NCI-H1417 (cell line): ENCODE measurements around the gene TMEM237.
A peak's percentile ranks its signal among the peaks of the same experiment; 100 is the strongest.
"Not testable (repeated sequence)": the region's sequence is repeated elsewhere in the genome, so short reads cannot be mapped to it uniquely, and the experiment has no call there.

Experiments used
- DNase-seq, 3 experiments: peaks; one replicate each; lab custom pipeline; 2025; lab: John Stamatoyannopoulos, UW

TMEM237 gene, protein sequence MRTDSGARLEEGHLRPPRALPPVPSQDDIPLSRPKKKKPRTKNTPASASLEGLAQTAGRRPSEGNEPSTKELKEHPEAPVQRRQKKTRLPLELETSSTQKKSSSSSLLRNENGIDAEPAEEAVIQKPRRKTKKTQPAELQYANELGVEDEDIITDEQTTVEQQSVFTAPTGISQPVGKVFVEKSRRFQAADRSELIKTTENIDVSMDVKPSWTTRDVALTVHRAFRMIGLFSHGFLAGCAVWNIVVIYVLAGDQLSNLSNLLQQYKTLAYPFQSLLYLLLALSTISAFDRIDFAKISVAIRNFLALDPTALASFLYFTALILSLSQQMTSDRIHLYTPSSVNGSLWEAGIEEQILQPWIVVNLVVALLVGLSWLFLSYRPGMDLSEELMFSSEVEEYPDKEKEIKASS

DNA sequence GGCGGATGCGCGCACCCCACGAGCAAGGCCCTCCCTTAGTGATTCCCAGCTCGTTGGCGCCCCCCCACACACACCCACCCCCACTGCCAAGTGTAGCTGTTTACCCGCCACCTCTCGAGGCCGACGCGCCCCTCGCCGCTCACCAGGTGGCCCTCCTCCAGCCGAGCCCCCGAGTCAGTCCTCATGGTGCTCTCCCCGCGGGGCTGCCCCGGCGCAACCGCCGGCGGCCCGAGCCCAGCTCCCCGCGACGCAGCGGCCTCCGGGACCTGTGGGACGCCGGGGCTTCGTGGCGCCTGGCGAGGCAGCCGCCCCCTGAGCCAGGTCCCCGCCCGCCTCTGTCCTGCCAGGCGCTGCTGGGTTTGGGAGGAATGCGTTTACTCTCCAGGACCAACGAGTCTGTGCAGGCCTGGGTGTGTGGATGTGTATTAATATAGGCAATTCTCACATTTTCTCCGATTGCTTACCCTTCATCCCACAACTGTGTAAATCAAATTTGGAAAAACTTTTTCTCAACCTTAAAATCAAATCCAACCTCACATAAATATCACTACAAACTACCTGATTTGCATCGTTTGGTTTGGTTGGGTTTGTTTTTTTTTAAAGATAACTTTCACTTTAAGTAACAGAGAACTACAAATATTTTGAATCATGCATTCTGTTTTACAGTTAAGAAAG, at the start of gene TMEM237:
TMEM237 (minus strand) TSS at position 288 of the 675 bp plus-strand sequence; CDS start at position 185, 103 bp downstream.
- DNase-seq: peak in 2 of 3 experiments; percentile 2 to 85

- no peak for DNase-seq
Observed at GRCh38 chr2:201685156-201685555, 41.9 kb upstream of the TMEM237 start.

GRCh38 chr2:201680743-201681142, 37.4 kb upstream of the TMEM237 start:
- DNase-seq: no peak

DNA sequence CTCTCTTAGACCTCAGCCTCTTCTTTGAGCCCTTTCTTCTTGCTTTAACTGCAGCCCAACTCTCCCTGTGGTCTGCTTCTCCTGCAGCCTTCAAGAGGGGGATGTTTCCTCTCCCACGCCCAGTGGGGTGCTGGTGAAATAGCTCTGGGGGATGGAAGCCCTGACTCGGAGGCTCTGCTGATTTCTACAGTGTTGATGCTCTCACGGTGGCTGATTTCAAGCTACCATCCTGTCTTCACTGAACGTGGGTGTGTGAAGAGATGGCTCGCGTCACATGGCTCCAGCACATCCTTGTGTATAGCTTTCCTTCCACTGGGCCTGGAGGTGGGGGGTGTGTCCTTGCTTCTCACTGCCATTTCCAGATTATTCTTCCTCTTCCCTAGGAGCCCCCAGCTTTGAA, 35.1 kb upstream of the TMEM237 start:
- no peak for DNase-seq

DNA sequence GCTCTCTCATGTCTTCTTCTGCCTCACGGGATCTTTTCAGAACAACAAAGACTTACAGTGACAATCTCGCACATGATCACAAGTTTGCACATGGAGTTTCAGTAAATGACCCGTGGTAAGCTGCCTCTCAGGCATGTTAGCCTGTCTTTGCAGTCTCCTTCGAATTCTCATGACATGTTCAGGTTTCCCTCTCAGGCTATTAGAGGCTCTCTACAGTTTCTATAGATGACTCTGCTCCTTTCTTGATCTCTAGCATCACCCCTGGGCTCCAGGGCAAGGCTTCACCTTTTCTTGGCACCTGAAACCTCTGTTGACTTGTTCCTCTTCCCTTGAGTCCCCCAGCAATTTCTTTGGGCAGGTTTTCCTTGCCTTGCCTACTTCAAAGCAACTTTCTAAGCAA, 32.2 kb upstream of the TMEM237 start:
- DNase-seq: no peak

- DNase-seq: no peak
Observed at GRCh38 chr2:201674794-201675193, 31.5 kb upstream of the TMEM237 start.

DNA sequence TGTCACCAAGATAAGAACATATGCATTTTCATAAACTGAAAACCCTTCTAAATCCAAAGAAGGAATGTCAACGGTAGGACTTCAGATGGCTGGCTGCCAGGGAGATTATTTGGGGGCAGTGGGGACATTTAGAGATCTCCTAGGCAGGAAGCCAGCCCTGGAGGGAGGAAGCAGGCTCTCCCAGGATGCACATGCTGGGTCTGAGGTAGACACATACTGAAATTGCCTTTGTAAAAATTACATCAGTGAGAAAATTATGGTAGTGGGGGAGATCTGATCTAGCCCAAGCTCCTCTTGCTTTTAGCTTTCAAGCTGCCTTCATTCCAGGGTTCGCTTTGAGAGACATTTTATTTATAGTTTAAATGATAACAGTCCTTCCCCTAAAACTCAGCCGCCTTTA, 31.0 kb upstream of the TMEM237 start:
- no peak for DNase-seq

DNA sequence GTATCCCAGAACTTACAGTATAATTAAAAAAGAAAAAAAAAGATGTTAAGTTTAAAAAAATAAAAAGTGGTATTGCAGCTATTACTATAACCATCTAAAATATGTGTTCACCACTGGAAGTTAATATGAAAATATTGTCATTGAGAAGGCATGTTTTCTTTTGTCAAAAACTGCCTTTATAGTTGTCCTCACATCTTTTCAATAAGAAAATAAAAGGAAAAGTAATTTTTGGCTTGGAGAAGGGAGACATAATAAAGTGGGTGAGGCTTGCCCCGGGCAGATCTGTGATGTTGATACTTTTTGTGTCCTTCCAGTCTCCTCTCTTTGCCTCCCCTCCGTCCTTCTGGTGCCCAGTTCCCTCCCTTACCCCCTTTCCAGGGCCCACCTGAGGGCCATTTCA, 30.2 kb upstream of the TMEM237 start:
- DNase-seq: no peak

GRCh38 chr2:201671205-201671604, 27.9 kb upstream of the TMEM237 start:
- not testable (repeated sequence) for DNase-seq

- DNase-seq: no peak
Observed at GRCh38 chr2:201669865-201670264, 26.6 kb upstream of the TMEM237 start.

DNA sequence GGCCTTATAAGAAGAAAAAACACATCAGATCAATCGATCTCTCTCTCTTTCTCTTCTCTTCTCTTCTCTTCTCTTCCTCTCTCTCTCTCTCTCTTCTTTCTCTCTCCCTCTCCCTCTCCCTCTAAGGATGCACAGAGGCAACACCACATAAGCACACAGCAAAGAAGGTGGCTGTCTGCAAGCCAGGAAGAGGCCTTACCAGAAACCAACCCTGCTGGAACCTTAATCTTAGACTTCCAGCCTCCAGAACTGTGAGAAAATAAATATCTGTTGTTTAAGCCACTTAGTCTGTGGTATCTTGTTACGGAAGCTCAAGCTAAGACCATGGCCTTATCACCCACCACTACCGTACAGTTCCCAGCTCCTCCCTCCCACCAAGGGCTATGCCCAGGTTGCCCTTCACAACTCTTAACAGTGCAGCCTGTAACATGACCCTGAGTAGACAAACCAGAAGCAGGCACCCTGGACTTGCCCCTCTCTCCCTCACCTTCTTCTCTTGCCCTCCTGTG, 25.2 kb upstream of the TMEM237 start:
- DNase-seq: no peak

DNA sequence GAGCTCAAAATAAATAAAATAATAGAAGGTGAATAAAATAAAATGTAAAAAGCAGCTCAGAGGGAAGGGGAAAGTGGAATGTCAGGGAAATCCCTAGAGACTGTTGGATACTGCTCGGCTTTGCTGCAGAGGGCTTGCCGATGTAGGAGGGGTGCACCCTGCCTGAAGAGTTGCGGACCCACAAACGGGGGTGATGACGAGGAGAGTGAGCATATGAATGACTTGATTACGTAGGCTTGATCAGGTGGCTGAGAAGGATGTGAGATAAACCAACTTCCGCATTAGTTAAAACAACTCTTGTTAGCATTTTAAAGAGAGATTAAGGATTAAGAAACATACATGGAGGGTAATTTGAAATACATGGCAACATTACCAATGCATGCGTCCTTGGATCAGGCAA, 21.0 kb upstream of the TMEM237 start:
- no peak for DNase-seq

- no peak for DNase-seq
Observed at GRCh38 chr2:201661366-201661765, 18.1 kb upstream of the TMEM237 start.

GRCh38 chr2:201660293-201660895, 17.1 kb upstream of the TMEM237 start:
- no peak for DNase-seq

GRCh38 chr2:201656740-201657139, 13.4 kb upstream of the TMEM237 start:
- DNase-seq: no peak

DNA sequence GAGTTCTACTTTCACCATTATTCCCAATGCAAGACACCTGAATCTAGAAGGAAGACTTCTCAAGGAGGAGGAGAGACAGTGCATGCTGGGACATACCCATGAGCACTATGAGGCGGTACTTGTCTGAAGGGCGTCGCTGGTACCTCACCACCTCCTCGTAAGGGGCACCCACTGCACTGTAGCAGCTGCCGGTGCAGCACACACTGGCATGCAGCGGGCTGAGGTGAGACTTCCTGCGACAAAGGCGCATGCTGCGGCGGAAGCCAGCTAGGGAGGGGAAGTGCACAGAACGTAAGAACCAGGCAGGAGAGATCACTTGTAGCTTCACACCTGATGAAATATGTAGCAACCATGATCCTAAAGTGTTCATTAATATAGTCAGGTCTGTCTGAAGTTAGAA, 12.8 kb upstream of the TMEM237 start:
- no peak for DNase-seq

- no peak for DNase-seq
Observed at GRCh38 chr2:201654616-201655384, 11.5 kb upstream of the TMEM237 start.

DNA sequence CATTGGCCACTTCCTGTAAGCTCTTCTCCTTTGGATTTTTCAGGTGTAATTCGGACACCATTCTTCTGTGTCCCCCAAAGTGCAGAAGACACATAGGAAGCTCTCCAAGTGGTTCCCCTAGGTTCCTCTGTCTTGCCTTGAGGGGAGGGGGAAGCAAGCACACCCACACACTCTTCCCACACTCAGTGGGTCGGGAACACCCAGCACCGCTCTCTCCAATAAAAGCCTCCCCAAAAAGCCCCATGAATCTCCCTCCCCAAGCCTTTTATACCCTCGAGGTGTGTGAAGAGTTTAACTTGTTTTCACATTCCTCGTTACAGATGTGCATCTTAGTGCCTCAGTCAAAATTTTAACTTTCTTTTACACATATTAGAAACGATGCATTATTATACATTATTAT, 9.9 kb upstream of the TMEM237 start:
- no peak for DNase-seq

DNA sequence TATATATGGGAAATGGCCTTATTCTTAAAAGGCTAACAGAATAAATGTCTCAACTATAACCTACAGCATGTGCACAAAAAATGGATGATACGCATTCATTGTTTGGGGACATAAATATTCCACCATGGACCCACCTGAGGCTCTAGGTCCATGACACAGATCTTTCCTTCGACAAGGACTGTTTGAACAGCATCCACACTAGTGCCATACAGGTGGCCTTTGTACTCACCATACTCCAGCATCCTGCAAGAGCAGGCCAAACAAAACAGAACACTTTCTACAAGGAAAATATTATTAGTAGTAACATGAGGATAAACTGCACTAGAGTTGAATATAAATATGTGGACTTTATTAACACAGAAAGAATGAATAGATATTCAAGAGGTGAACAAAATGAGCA, 6.1 kb upstream of the TMEM237 start:
- no peak for DNase-seq

- DNase-seq: no peak
Observed at GRCh38 chr2:201647431-201647830, 4.1 kb upstream of the TMEM237 start.

DNA sequence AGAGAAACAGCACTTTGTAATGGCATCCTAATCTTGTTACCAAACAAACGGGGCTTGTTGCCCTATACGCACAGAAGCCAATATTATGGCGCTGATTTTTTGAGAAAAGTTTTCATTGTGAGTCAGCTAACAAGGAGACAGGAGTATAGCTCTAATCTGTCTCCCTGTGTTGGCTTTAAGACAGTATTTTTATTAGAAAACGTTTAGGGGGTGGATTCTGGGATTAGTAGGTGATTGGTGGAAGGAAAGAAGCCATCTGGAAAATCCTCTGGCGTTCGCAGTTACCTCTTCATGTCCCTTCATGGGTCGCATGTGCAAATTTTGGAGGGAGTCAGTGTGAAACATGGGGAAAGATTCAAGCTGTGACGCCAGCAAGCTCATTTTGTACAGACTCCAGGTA, 698 bp upstream of the TMEM237 start:
- peak in 1 of 3 experiments; percentile 55 for DNase-seq
